Immature natural killer cell (primary cell): Measurements from ENCODE around the gene CTDNEP1. TPM values are rescaled to one million over a fixed set of nuclear protein-coding genes. Genes with fewer than 3 reads are reported as not detected.

ENCODE experiments used
- DNase-seq, 3 donors: peaks; one replicate each; pipeline ENCODE4 v3.0.0; 2022; ENCODE audit warnings: mixed read lengths in 1 of 3
- H3K27ac Mint-ChIP-seq, 6 donors: one replicate each; pipeline ENCODE4 v1.8.0; 2020; ENCODE audit warnings: mixed read lengths in 6 of 6, mild to moderate bottlenecking in 5 of 6, inconsistent platforms in 4 of 6, moderate library complexity in 3 of 6
- H3K27me3 Mint-ChIP-seq, 3 donors: one replicate each; pipeline ENCODE4 v1.8.0; 2020 to 2021; ENCODE audit warnings: low read depth in 3 of 3, mild to moderate bottlenecking in 3 of 3, mixed read lengths in 3 of 3, moderate library complexity in 3 of 3, inconsistent platforms in 1 of 3
- H3K36me3 Mint-ChIP-seq, 3 donors: one replicate each; pipeline ENCODE4 v1.8.0; 2020; ENCODE audit warnings: mixed read lengths in 3 of 3, inconsistent platforms in 2 of 3, mild to moderate bottlenecking in 2 of 3
- H3K4me1 Mint-ChIP-seq, 2 donors: one replicate each; pipeline ENCODE4 v1.8.0; 2020; ENCODE audit warnings: inconsistent platforms in 2 of 2, mild to moderate bottlenecking in 2 of 2, mixed read lengths in 2 of 2, moderate library complexity in 1 of 2
- H3K4me3 Mint-ChIP-seq, 5 donors: one replicate each; pipeline ENCODE4 v1.8.0; 2020; ENCODE audit warnings: mild to moderate bottlenecking in 5 of 5, mixed read lengths in 5 of 5, inconsistent platforms in 3 of 5, moderate library complexity in 3 of 5
- H3K9me3 Mint-ChIP-seq, 6 donors: one replicate each; pipeline ENCODE4 v1.8.0; 2020; ENCODE audit warnings: mild to moderate bottlenecking in 6 of 6, mixed read lengths in 6 of 6, inconsistent platforms in 4 of 6, moderate library complexity in 3 of 6
- polyA plus RNA-seq, 3 donors: library from polyadenylated mRNA; unstranded; fragments of 300-500 nt; fragmentation: Illumina TruSeq; gene quantifications; one replicate each; pipeline ENCODE4 v1.2.3, GENCODE V29; 2021

CTDNEP1 gene
- polyA plus RNA-seq = 10 to 100 TPM; 33.2 to 61.1 (median 57.8) TPM

- no peaks in the 10 kb centered on the region for H3K9me3 Mint-ChIP-seq
- peaks cover 43 to 51% of the 10 kb centered on the region in 2 donors for H3K4me1 Mint-ChIP-seq
Observed at GRCh38 chr17:7251661-7252175, at the start of gene CTDNEP1. TSS of gene CTDNEP1 (minus strand) at chr17:7251734. CDS start at chr17:7251296, 438 bp downstream.

GRCh38 chr17:7296189-7296861, 44.8 kb upstream of the CTDNEP1 start:
- H3K36me3 Mint-ChIP-seq = peaks cover 0 to 4% (median 0%) of the 10 kb centered on the region in 3 donors
- H3K27ac Mint-ChIP-seq = peak overlapping the region in 1 of 6 donors; percentile 64
- no peaks in the 10 kb centered on the region for H3K9me3 Mint-ChIP-seq
- H3K27me3 Mint-ChIP-seq = peaks cover 8 to 19% (median 15%) of the 10 kb centered on the region in 3 donors
- H3K4me3 Mint-ChIP-seq = peak overlapping the region; percentile 27 to 86 (median 59)
- peaks cover 21 to 26% of the 10 kb centered on the region in 2 donors for H3K4me1 Mint-ChIP-seq
- peak; percentile 65 to 71 (median 69) for DNase-seq

More at GRCh38 chr17:7251661-7252175, at the start of gene CTDNEP1:
- Mint-ChIP-seq H3K27me3 (peaks cover 11 to 13% (median 12%) of the 10 kb centered on the region in 3 donors), H3K36me3 (peaks cover 9 to 20% (median 11%) of the 10 kb centered on the region in 3 donors), H3K27ac (peak within 1 kb of the TSS; percentile 99 to 100 (median 100)), H3K4me3 (peak within 1 kb of the TSS; percentile 96 to 98 (median 97))
- peak; percentile 99 for DNase-seq

- H3K36me3 Mint-ChIP-seq = peaks cover 0 to 4% (median 0%) of the 10 kb centered on the region in 3 donors
- peaks cover 21 to 26% of the 10 kb centered on the region in 2 donors for H3K4me1 Mint-ChIP-seq
- peaks cover 8 to 19% (median 15%) of the 10 kb centered on the region in 3 donors for H3K27me3 Mint-ChIP-seq
- H3K9me3 Mint-ChIP-seq = no peaks in the 10 kb centered on the region
- peak overlapping the region in 1 of 6 donors; percentile 20 for H3K27ac Mint-ChIP-seq
- H3K4me3 Mint-ChIP-seq = peak overlapping the region; percentile 77 to 88 (median 81)
- DNase-seq = no peak
Observed at GRCh38 chr17:7295230-7296180, 44.0 kb upstream of the CTDNEP1 start.

GRCh38 chr17:7294614-7295153, 43.1 kb upstream of the CTDNEP1 start, which contains the start of gene YBX2:
TSS of gene YBX2 (minus strand) at chr17:7294639. CDS start at chr17:7294500, 139 bp downstream.
- Mint-ChIP-seq H3K4me1 (peaks cover 21 to 26% of the 10 kb centered on the region in 2 donors), H3K36me3 (peaks cover 0 to 4% (median 0%) of the 10 kb centered on the region in 3 donors), H3K9me3 (no peaks in the 10 kb centered on the region), H3K4me3 (peak within 1 kb of the TSS; percentile 77 to 88 (median 81)), H3K27ac (peak within 1 kb of the TSS in 1 of 6 donors; percentile 20), H3K27me3 (peaks cover 8 to 22% (median 15%) of the 10 kb centered on the region in 3 donors)
- DNase-seq = peak; percentile 67 to 68 (median 68)

GRCh38 chr17:7293816-7294613, 42.5 kb upstream of the CTDNEP1 start:
- Mint-ChIP-seq H3K27ac (no peak overlapping the region), H3K4me1 (peaks cover 21 to 26% of the 10 kb centered on the region in 2 donors), H3K4me3 (peak overlapping the region; percentile 26 to 65 (median 57)), H3K27me3 (peaks cover 8 to 23% (median 15%) of the 10 kb centered on the region in 3 donors), H3K9me3 (no peaks in the 10 kb centered on the region), H3K36me3 (peaks cover 0 to 4% (median 0%) of the 10 kb centered on the region in 3 donors)
- DNase-seq = no peak

GRCh38 chr17:7293159-7293558, 41.6 kb upstream of the CTDNEP1 start:
- DNase-seq = no peak
- Mint-ChIP-seq H3K9me3 (no peaks in the 10 kb centered on the region), H3K27me3 (peaks cover 8 to 24% (median 15%) of the 10 kb centered on the region in 3 donors), H3K27ac (no peak overlapping the region), H3K36me3 (peaks cover 0 to 4% (median 0%) of the 10 kb centered on the region in 3 donors), H3K4me3 (peak overlapping the region; percentile 57 to 65 (median 63)), H3K4me1 (peaks cover 21 to 26% of the 10 kb centered on the region in 2 donors)

- Mint-ChIP-seq H3K4me1 (peaks cover 21 to 26% of the 10 kb centered on the region in 2 donors), H3K9me3 (no peaks in the 10 kb centered on the region), H3K4me3 (peak overlapping the region in 3 of 5 donors; percentile 31 to 60 (median 41)), H3K27me3 (peaks cover 8 to 27% (median 15%) of the 10 kb centered on the region in 3 donors), H3K27ac (no peak overlapping the region), H3K36me3 (peaks cover 0 to 4% (median 0%) of the 10 kb centered on the region in 3 donors)
- DNase-seq = no peak
Observed at GRCh38 chr17:7292729-7293128, 41.2 kb upstream of the CTDNEP1 start.

GRCh38 chr17:7292194-7292593, 40.7 kb upstream of the CTDNEP1 start:
- Mint-ChIP-seq H3K27me3 (peaks cover 8 to 31% (median 16%) of the 10 kb centered on the region in 3 donors), H3K9me3 (no peaks in the 10 kb centered on the region), H3K27ac (no peak overlapping the region), H3K4me3 (no peak overlapping the region), H3K4me1 (peaks cover 21 to 26% of the 10 kb centered on the region in 2 donors), H3K36me3 (peaks cover 0 to 4% (median 0%) of the 10 kb centered on the region in 3 donors)
- DNase-seq = no peak

- H3K36me3 Mint-ChIP-seq = peaks cover 0 to 4% (median 0%) of the 10 kb centered on the region in 3 donors
Observed at GRCh38 chr17:7290685-7291084, 39.2 kb upstream of the CTDNEP1 start.

GRCh38 chr17:7290166-7290565, 38.6 kb upstream of the CTDNEP1 start:
- Mint-ChIP-seq H3K9me3 (no peaks in the 10 kb centered on the region), H3K27ac (no peak overlapping the region), H3K4me3 (no peak overlapping the region), H3K27me3 (peaks cover 6 to 25% (median 12%) of the 10 kb centered on the region in 3 donors), H3K4me1 (peaks cover 9 to 11% of the 10 kb centered on the region in 2 donors), H3K36me3 (peaks cover 0 to 4% (median 0%) of the 10 kb centered on the region in 3 donors)
- no peak for DNase-seq

More at GRCh38 chr17:7290685-7291084, 39.2 kb upstream of the CTDNEP1 start:
- no peak for DNase-seq
- Mint-ChIP-seq H3K9me3 (no peaks in the 10 kb centered on the region), H3K4me3 (no peak overlapping the region), H3K4me1 (peaks cover 14 to 16% of the 10 kb centered on the region in 2 donors), H3K27ac (no peak overlapping the region), H3K27me3 (peaks cover 6 to 30% (median 12%) of the 10 kb centered on the region in 3 donors)

- Mint-ChIP-seq H3K27me3 (peaks cover 3 to 21% (median 10%) of the 10 kb centered on the region in 3 donors), H3K36me3 (peaks cover 0 to 4% (median 0%) of the 10 kb centered on the region in 3 donors), H3K9me3 (no peaks in the 10 kb centered on the region), H3K4me1 (peaks cover 6 to 7% of the 10 kb centered on the region in 2 donors), H3K4me3 (no peak overlapping the region), H3K27ac (no peak overlapping the region)
- no peak for DNase-seq
Observed at GRCh38 chr17:7289256-7290032, 37.9 kb upstream of the CTDNEP1 start.

GRCh38 chr17:7285679-7286078, 34.1 kb upstream of the CTDNEP1 start:
- H3K27me3 Mint-ChIP-seq = peaks cover 7 to 16% (median 10%) of the 10 kb centered on the region in 3 donors
- no peak overlapping the region for H3K27ac Mint-ChIP-seq
- no peak for DNase-seq
- H3K36me3 Mint-ChIP-seq = no peaks in the 10 kb centered on the region
- H3K9me3 Mint-ChIP-seq = no peaks in the 10 kb centered on the region
- H3K4me1 Mint-ChIP-seq = peaks cover 15 to 20% of the 10 kb centered on the region in 2 donors
- no peak overlapping the region for H3K4me3 Mint-ChIP-seq
